ENCODE measurements around the gene ATP5MC3.
"Not testable (repeated sequence)": the region's sequence is repeated elsewhere in the genome, so short reads cannot be mapped to it uniquely, and the experiment has no call there.

The ATP5MC3 gene

DNA sequence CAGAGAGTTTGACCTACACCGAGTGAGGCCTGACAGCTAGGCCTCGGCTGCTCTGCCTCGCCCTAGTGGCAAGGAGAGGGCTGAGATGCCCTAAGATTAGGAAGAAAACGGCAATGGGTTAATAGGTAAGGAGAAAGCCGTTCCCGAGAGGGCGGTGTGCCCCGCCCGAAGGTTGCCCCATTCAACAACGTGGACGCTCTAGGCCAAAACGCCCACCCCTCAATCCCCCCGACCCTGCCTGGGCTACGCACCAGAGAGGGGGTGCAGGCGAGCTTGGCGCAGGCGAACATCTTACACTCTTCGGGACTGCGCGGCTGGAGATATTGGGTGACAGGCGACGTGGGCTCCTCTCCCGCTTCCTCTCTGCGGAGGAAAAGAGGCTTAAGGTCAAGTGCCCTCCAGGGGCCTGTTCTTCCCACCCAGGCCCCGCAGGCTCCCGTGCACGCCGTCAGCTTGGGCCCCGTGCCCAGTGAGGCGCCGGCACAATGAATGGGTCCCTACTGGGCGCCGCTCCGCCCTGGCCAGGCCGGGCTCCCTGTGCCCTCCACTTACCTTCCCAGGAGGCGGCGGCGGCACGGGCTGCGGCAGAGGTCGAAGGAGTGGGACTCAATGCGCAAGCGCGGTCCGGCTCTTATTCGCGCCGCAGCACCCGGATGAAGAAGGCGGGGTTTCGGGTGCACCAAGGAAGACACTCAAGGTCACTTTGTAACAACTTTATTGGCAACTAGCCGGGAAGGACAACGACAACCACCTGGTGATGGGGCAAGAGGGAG is at the start of gene ATP5MC3:
Gene ATP5MC3, minus strand, starts transcription at position 607 of the 773 bp plus-strand sequence. Its CDS starts 317 bp downstream, at position 290.
- DNase-seq = peak; percentile 96

DNA sequence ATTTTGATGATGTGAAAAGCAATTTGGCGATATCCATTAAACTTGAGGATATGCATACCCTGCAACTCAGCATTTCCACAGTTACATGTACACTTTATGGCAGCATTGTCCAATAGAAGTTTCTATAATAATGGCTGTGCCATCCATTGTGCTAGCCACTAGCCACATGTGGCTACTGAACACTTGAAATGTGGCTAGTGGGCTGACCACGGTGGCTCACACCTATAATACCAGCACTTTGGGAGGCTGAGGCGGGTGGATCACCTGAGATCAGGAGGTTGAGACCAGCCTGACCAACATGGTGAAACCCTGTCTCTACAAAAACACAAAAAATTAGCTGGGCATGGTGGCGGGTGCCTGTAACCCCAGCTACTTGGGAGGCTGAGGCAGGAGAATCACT is 47.1 kb upstream of the ATP5MC3 start:
- DNase-seq = not testable (repeated sequence)

DNA sequence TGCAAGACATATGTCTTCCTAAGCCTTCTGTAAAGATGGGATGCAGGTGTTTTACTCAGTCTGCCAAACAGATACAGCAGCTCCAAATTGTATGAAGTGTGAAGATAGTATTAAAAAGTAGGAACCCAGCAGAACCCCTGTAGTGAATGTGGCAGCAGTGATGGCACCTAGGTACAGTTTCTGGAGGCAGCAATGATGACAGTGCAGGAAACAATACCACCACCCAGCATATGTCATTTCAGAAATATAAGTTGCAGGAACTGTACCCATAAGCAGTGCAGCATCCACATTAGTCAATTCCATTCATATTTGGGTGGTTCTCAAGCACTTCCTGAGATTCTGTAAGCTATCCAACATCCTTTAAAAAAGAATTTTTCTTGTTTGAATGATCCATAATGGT is 46.7 kb upstream of the ATP5MC3 start:
- no peak for DNase-seq

DNA sequence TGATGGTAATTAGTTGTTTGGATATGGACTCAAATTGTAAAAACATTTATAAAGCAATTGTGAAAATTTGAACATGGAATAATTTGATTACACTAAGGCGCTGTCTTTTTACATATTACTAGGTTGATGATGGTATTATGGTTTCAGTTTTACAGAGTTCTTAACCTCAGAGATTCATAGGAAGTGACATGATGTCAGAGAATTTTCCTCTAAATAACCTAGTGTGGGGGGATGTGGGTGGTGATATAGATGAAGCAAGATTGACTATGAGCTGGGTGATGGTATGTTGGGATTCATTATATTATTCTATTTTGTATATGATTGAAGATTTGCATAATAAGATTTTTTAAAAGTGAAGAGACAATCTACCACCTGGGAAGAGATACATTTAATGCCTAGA is 45.9 kb upstream of the ATP5MC3 start:
- no peak for DNase-seq

DNA sequence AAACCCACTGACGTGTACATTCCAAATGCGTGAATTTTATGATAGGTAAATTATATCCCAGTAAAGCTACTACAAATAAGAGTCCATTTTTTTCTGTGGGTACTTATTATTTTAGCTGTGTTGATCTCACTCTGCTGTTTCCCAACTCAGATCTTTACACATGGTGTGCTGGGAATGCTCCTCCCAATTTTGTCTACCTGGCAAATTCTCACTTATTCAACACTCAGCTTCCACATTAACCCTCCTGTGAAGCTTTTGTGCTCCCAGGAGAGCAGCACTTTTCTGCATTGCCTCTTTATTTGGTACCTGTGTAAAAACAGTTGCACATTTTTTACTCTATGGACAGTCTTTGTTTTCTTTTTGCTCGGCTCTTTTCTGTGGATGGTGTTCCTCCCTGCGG is 38.6 kb upstream of the ATP5MC3 start:
- no peak for DNase-seq

DNA sequence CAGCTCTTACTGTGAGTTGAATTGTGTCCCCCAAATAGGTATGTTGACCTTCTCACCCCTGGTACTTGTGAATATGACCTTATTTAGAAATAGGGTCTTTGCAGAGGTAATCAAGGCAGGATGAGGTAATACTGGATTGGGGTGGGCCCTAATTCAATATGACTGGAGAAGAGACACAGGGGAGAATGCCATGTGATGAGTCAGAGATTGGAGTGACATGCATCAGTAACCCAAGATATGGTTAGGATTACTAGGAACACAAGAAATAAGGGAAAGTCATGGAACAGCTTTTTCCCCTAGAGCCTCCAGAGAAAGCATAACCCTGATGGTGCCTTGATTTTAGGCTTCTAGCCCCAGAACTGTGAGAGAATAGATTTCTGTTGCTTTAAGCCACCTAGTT is 37.0 kb upstream of the ATP5MC3 start:
- no peak for DNase-seq

DNA sequence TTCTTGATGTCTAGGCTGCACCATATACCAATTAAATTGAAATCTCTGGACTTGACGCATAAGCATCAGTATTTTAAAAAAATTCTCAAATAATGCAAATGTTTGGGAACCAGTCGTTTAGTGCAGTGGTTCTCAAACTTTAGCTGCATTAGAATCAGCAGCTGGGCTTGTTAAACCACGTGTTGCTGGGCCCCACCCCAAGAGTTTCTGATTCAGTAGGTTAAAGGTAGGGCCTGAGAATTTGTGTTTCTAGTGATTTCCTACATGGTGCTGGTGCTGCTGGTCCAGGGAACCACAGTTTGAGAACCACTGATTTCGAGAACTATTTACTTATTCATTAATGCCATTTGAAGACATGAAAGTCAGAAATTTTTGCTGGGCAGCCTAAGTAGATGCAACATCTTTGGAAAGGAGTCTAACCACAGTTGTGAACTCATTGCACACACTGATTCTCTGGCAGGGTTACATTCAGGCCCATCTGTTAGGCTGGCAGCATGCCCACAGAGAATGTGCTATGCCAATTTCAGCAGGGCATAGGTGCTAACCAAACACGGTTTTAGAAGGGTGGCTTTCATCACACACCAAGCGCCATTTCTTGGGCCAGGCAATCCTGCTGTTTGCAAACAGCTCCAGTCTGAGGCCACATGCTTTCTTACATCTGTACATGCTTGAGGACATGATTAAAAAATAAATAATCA is 26.4 kb upstream of the ATP5MC3 start:
- DNase-seq = no peak

DNA sequence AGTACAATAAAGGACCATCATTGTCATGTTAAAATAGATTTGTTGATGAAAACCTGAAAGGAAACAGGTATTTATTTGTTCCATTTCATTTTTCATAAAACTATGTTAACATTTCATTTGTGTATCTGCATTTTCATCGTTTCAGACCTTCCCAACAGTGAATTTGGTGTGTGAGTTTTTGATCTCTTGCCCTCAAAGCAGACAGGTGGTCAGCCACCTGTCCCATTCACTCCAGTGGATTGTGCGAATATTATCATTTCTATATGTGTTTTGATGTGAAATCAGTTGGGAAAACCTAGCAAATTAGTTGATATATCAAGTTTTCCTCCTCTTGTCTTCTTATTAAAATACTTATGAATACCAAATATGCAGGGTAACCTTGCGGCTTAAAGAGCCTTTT is 25.4 kb upstream of the ATP5MC3 start:
- DNase-seq = no peak

DNA sequence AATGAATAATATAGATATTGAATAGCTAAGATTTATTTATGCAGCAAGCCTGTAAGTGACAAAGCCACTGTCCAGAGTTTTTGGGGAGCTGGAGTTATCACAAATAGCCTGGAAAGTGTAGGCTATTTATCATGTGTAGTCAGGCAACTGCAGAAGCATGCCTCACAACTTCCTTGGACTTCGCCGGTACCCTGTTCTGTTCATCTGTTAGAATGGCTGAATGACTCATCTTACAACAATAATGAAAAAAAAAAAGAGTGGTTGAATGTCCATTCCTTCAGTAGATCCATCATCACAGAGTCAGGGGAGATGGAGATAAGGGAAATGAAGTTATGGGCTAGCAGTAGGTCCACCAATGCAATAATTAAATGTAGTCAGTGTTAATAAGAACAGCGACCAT is 24.0 kb upstream of the ATP5MC3 start:
- no peak for DNase-seq

DNA sequence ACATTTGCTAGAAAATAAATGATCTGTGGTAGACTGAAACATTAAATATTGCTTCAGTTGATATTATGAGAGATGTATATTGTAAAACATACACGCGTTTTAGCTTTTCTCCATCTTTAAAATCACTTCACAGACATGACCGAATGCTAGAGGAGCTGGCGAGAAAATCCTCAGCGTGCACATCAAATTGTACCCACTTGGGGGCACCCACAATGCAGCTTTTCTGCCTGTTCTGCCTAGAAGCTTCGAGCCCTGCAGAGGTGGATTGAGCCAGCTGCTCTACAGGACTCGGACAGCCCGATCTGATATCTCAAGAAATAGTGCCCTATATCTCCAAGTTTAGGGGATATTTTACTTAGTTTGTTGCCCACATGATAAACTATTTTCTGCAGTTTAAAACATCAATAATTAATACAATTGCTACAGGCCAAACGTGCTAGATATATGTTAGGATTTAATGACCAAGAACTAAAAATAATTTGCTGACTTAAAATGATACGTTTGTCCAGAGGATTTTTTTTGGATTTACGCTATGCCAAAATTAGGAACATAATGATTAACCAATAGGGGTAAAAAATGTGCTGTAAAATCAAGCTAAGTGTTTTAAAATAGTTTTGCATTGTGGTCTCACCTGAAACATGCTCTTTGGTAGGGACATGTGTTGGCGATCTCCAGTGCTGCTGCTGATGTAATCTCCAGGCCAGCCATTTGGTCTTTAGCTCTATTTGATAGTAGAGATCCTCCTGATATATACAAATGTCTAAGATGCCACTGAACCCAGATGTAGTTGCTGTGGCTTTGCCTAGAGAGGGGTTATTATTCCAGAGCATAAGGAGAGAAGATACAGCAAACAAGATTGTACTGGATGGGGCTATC is 22.3 kb upstream of the ATP5MC3 start:
- peak; percentile 41 for DNase-seq

DNA sequence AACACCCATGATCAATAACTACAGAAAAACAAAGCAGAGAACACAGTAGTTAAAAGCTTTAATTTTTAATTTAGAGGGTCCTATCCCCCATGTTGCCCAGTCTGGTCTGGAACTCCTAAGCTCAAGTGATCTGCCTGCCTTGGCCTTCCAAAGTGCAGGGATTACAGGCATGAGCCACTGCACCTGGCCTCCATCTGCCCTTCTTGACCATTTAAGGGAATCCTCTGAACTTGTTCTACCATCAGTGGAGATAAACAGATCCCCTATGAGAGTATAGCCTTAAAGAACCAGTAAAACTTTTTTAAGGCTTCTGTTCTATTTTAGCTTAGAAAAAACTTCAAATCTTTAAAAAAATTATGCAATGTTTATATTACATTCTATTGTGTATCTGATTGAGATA is 13.5 kb upstream of the ATP5MC3 start:
- DNase-seq = no peak

DNA sequence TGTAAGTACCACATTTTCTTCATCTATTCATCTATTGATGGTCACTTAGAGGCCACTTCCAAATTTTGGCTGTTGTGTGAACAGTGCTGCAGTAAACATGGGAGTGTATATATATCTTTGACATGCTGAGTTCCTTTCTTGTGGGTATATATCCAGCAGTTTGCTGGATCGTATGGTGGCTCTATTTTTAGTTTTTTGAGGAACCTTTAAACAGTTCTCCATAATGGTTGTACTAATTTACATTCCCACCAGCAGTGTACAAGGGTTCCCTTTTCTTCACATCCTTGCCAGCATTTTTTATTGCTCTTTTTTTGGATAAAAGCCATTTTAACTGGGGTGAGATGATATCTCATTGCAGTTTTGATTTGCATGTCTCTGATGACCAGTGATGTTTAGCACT is 7.3 kb upstream of the ATP5MC3 start:
- no peak for DNase-seq

DNA sequence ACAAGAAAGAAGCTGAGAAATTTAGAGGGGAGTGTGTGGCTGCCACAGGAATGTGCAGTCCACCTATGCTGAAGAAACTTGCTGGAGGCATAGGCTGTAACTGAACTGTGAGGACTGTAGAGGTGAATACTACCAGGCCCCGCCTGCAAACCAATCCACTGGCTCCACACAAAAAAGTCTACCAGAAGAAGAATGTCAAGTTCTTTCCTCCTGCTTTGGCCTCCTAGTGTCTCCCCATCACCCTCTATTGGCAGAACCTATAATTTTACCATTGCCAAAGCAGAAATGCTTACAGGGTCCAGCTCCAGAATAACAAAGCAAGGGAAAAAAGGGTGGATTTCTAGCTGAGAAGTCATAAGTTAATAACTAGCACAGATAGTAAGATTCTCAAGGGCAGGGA is 5.9 kb upstream of the ATP5MC3 start:
- no peak for DNase-seq

DNA sequence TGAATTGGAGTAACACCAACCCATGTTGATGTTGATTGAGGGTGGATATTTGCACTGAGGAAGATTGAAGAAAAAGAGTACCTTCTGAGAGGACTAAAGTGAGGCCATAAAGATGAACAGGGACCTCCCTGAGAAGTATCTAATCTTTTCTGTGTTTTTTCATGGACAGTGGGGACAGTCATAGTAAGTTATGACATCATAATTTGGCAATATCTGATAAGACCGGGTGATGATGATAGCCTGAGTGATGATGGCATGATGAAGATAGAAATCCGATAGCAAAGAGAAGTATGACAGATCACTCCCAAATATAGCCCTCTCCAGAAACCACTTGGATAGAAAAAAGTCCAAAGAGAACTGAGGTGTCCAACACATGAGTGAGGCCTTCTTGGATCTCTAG is 2.2 kb upstream of the ATP5MC3 start:
- no peak for DNase-seq

DNA sequence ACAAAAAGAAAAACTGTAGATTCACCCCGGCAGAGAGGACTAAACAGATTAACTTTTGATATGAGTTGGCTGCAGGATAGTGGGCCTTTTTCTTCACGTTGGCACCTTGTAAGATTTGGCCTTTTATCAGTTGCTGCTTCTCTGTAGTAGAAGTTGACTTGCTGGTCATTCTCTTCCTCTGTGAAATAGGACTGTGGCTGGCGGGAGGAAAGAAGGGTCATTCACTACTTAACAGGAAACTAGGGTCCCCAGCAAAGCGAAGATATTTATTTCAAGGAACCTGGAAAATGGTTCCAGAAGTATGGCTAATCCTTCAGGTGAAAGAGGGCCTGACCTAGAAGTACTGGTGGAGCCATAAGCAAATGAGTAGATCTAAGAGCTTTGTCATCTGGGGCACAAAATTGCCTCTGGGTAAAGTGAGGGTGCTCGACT is 383 bp upstream of the ATP5MC3 start:
- DNase-seq = no peak

DNA sequence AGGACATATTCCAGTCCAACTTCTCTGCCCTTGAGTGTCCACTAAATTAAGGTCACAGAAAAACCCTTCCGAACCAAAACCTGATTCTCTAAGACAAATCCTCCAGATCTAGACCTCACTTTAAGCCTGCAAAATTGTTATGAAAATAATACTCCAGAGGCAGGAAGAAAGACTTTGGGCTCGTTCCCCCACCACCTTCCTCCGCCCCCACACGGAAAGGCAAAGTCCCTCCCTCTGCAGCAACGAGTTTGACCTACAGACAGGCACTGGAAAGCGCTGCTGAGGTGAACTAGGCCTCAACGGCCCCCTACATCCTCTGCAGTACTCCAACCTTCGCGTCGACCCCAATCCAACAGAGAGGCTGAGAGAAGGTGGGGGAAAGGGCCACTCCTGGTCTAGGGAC is 808 bp downstream of the ATP5MC3 start:
- no peak for DNase-seq

DNA sequence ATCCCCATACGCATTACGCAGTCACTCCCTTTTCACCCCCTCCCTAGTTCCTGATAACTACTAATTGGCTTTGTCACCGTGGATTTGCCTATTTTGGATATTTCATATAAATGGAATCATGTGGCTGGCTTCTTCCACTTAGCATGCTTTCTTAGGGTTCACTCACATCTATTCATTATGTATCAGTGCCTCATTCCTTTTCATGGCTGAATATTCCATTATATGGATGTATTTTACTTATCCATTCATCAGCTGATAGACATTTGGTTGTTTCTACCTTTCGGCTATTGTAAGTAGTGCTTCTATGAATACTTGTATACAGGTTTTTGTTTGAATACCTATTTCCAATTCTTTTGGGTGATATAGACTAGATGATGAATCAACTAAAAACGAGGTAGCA is 4.9 kb downstream of the ATP5MC3 start:
- no peak for DNase-seq

DNA sequence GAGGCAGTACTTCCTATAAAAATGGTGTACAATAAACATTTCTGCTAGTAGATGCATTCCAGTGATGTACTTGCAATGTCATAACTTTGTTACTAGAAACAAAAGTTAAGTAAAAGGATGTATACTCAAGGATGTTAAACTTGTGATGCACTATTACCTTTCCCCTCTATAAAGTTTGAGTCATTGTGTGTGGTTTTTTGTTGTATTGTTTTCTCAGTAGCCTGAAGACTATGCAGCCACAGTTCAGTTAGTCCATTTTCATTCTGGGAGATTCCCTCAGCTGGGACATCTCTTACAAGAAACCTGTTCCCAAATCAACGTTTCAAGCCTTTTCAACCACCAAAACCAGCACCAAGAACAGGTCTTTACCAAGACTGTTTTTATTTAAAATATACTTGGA is 5.6 kb downstream of the ATP5MC3 start:
- DNase-seq = no peak

DNA sequence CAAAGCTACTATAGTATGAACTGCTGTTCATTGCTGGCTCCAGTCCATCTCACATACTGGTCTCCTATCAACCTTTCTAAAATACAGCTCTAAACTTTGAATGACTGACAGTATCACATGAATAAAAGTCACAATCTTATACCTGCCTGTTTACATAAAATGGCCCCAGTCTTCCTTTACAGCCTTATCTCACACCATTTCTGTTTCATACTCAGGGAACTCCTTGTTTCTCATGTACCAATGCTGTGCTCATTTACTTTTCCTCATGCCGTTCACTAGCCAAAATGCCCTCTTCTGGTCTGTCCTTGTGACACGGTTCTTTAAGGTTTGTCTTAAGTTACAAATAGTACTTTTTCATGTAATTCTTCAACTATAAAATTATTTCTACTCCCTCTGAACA is 6.2 kb downstream of the ATP5MC3 start:
- DNase-seq = no peak

DNA sequence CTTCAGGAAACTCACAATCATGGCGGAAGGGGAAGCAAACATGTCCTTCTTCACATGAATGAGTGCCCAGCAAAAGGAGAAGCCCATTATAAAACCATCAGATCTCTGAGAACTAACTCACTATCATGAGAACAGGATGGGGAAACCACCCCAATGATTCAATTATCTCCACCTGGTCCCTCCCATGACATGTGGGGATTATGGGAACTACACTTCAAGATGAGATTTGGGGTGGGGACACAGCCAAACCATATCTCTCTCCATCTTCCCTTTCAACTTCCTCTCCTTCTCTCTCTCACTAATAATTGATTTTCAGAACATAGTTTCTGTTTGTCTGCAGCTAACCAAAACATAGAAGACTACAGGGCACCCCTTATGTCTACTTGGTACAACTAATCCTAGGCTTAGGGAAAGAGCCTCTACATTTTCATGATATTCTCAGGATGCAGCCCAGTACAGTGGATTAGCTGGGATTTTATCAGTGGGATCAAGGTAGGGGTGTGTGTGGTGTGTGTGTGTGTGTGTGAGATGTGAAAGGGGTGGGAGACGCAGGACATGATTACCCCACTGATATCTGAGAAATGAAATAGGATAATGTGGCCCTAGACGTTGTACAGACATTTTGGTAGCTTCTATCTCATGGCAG is 10.7 kb downstream of the ATP5MC3 start:
- no peak for DNase-seq

DNA sequence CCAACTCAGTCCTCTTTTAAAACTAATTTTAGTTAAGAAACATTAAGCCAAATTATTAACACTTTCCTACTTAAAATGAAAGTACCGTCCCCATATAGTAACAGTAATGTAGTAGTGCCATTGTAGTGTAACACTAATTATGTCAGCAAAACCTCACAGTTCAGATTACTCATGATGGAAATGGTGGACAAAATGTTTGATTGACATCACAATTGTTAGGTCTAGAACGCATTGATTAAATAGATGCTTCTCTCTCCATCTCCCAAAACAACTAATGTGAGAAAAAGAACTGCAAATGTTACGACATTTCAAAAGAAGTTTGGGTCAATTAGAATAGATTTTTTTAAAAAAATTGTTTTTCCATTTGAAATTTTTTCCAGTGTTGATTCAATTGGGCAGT is 12.3 kb downstream of the ATP5MC3 start:
- no peak for DNase-seq

DNA sequence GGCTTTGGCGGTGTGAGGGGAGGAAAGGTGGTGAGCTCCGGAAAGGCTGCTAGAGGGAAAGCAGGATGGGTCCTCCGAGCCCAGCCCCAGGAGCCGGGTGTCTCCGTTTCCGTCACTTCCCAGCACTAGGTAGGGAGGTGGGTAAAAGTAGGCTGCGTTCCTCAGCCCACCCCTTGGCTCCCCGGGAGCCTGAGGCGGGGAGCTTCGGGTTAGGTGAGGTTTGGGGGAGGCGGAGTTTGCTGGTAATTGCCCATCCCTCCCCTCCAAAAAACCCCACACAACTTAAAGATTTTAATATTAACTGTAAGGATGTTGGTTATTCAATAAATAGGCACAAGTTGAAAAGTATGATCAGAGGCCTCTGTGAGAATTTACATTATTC is 13.0 kb downstream of the ATP5MC3 start:
- DNase-seq = no peak
